MCF 10A (cell line): ENCODE results near the gene TNFAIP8. TPM values are rescaled to one million over a fixed set of nuclear protein-coding genes. Genes with fewer than 3 reads are reported as not detected.

Source experiments
- Bru-seq: library from RNA; stranded (reverse); fragments of 400-500 nt; gene quantifications from one replicate; lab custom pipeline; 2021; lab: Mats Ljungman, UMichigan
- BruChase-seq, 2 experiments: library from RNA; stranded (reverse); fragments of 400-500 nt; gene quantifications; one replicate each; lab custom pipeline; 2021; lab: Mats Ljungman, UMichigan
- BruUV-seq: library from RNA; stranded (reverse); fragments of 400-500 nt; replicated peaks from 2 replicates; lab custom pipeline; 2021; lab: Mats Ljungman, UMichigan
- CTCF ChIA-PET: fragments of 300-600 bp; sonication (Branson Sonifier 250); formaldehyde crosslinking; extraction: SDS; loops from one replicate; lab custom pipeline; 2021; ENCODE audit warnings: antibody characterized with exemption, inconsistent platforms; lab: Yijun Ruan, JAX
- POLR2A ChIA-PET: fragments of 300-600, 350-650 bp; sonication (Branson Sonifier 250); formaldehyde crosslinking; extraction: SDS; loops from one replicate; lab custom pipeline; 2020; ENCODE audit warnings: antibody characterized with exemption, inconsistent platforms; lab: Yijun Ruan, JAX
- DNase-seq: peaks from one replicate; pipeline ENCODE4 v3.0.0-alpha.2; 2018; ENCODE audit not compliant: unreplicated experiment
- H3K27ac Mint-ChIP-seq: one replicate; pipeline ENCODE4 v1.8.0; 2022; ENCODE audit warnings: mild to moderate bottlenecking, low read depth, mixed read lengths; ENCODE audit not compliant: unreplicated experiment
- H3K27me3 Mint-ChIP-seq: one replicate; pipeline ENCODE4 v1.8.0; 2022; ENCODE audit warnings: mixed read lengths; ENCODE audit not compliant: insufficient read depth, unreplicated experiment
- H3K36me3 Mint-ChIP-seq: one replicate; pipeline ENCODE4 v1.8.0; 2022; ENCODE audit warnings: mild to moderate bottlenecking, moderate library complexity, mixed read lengths; ENCODE audit not compliant: insufficient read depth, unreplicated experiment
- H3K4me1 Mint-ChIP-seq: one replicate; pipeline ENCODE4 v1.8.0; 2022; ENCODE audit warnings: mixed read lengths; ENCODE audit not compliant: insufficient read depth, unreplicated experiment
- H3K4me3 Mint-ChIP-seq: one replicate; pipeline ENCODE4 v1.8.0; 2022; ENCODE audit warnings: mild to moderate bottlenecking, moderate library complexity, mixed read lengths; ENCODE audit not compliant: unreplicated experiment
- H3K9me3 Mint-ChIP-seq: one replicate; pipeline ENCODE4 v1.8.0; 2022; ENCODE audit warnings: mixed read lengths; ENCODE audit not compliant: unreplicated experiment
- intact Hi-C: fragments of 100-400 bp; cut with micrococcal nuclease; formaldehyde crosslinking; loops from 2 replicates; pipeline ENCODE4 v1.14.1; 2022
- long read RNA-seq: library from polyadenylated mRNA; stranded (forward); transcript quantifications from one replicate; pipeline ENCODE4 v2.0.0, GENCODE V29; 2022
- total RNA-seq: library from RNA; stranded (reverse); gene quantifications from 2 replicates; pipeline ENCODE4 v1.2.3, GENCODE V29; 2022
- TF ChIP-seq, protein P1 (sequence below): fragments of 200-600 bp; IDR thresholded peaks from one replicate; pipeline ENCODE4 v1.8.0; 2022; ENCODE audit warnings: antibody characterized with exemption, mild to moderate bottlenecking; ENCODE audit not compliant: unreplicated experiment

TNFAIP8 gene
- total RNA-seq (13.0 and 16.2 TPM in 2 replicates), Bru-seq, nascent RNA (percentile 71 among the genes with signal in this experiment), BruChase-seq, experiment 1, labeled RNA remaining after a 6-hour chase (percentile 59 among the genes with signal in this experiment), BruChase-seq, experiment 2, labeled RNA remaining after a 2-hour chase (percentile 67 among the genes with signal in this experiment)
- long read RNA-seq, full-length matches to known transcripts: 35 of 39 reads
- long read RNA-seq, partial matches to known transcripts: 0 of 39 reads
- long read RNA-seq, other reads (novel, unspliced or antisense): 4 of 39 reads

DNA sequence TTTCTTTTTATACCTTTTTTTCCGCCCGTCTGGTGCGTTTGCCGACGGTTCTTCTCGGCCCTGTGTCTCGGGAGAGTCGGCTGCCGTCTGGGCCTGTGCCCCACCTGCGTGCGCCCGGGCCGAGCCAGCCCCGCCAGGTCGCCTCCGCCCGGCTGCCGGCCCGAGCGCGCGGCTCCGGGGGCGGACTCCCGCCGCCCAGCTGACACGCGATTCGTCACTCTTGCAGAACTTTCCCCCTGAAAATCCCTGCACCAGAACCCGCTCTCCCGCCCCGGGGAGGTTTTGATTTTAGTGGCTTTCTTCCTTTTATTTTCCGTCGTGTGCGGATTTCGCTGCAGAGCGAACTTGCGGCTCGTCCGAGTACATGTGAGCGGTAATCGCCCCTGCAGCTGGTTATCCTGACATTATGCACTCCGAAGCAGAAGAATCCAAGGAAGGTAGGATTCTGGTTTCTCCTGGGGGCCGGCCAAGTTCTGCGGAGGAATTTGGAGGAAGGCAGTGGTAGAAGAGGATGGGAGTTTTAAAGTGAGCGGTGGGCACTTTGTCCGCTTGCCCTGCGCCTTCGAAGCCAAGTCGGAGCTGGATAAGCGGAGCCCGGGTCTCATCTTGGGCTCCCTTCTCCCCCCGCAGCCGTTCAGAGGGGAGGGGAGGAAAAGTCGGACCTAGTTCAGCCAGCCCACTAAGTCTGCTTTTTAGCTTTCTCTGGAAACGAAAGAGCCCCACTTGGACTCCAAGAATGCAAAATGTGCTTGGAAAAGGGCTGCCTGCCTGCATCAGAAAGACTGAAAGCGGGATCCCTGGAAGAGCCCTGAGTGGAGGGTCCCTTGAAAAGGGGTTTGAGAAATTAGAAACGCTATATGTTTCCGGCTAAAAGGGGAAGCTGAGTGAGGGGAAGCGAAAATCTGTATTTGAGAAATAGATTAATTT, at the start of gene TNFAIP8:
TNFAIP8 (plus strand) TSS at position 335 of the 927 bp plus-strand sequence; CDS start at position 407, 72 bp downstream.
- TF ChIP-seq, protein P1, sequence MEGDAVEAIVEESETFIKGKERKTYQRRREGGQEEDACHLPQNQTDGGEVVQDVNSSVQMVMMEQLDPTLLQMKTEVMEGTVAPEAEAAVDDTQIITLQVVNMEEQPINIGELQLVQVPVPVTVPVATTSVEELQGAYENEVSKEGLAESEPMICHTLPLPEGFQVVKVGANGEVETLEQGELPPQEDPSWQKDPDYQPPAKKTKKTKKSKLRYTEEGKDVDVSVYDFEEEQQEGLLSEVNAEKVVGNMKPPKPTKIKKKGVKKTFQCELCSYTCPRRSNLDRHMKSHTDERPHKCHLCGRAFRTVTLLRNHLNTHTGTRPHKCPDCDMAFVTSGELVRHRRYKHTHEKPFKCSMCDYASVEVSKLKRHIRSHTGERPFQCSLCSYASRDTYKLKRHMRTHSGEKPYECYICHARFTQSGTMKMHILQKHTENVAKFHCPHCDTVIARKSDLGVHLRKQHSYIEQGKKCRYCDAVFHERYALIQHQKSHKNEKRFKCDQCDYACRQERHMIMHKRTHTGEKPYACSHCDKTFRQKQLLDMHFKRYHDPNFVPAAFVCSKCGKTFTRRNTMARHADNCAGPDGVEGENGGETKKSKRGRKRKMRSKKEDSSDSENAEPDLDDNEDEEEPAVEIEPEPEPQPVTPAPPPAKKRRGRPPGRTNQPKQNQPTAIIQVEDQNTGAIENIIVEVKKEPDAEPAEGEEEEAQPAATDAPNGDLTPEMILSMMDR: no peak
- H3K4me3 Mint-ChIP-seq: peak within 1 kb of the TSS; percentile 95
- intact Hi-C loops: loop anchor here (1.0 to 2.0 kb wide), 6 partner anchors 31 to 368 kb away; partner anchors contain the start of genes DMXL1 and DTWD2
- BruUV-seq: TSS peak; percentile 61
- ChIA-PET CTCF (interaction anchor here (0.6 to 11.7 kb wide), 21 partner anchors 10 to 1213 kb away, joined by 3 to 161 read pairs (median 5); partner anchors contain the start of gene DTWD2), POLR2A (interaction anchor here (0.5 to 21.8 kb wide), 38 partner anchors 10 to 1293 kb away, joined by 3 to 492 read pairs (median 7); partner anchors contain the start of genes DMXL1, DTWD2 and HSD17B4)
- DNase-seq: peak; percentile 73
- no peaks in the 10 kb centered on the region for H3K27me3 Mint-ChIP-seq
- H3K9me3 Mint-ChIP-seq: no peaks in the 10 kb centered on the region
- peaks cover 44% of the 10 kb centered on the region for H3K4me1 Mint-ChIP-seq
- no peaks in the 10 kb centered on the region for H3K36me3 Mint-ChIP-seq
- H3K27ac Mint-ChIP-seq: peak within 1 kb of the TSS; percentile 79

DNA sequence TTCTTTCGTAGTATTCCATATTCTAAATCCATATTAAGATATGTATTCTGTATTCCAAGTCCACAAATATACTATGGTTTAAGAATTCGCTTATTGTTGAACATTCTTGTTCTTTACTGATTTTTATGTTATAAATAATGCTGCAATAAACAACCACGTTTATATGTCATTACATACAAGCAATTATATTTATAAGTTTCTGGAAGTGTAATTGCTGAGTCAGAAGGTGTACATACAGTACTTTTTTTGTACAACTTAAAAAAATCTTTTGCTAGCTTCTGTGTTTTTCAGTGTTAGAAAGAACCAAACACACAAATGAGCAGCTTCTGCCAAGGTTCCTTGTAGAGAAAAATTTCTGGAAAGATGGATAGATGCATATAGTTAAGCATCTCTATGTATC, 48.6 kb upstream of the TNFAIP8 start:
- DNase-seq: no peak
- Mint-ChIP-seq H3K4me3 (no peak overlapping the region), H3K27ac (no peak overlapping the region), H3K4me1 (peaks cover 28% of the 10 kb centered on the region), H3K36me3 (no peaks in the 10 kb centered on the region), H3K9me3 (no peaks in the 10 kb centered on the region), H3K27me3 (no peaks in the 10 kb centered on the region)
- TF ChIP-seq, protein P1: no peak
- POLR2A ChIA-PET: interaction anchor here (0.8 to 1.5 kb wide), 2 partner anchors 16 to 27 kb away, joined by 3 read pairs; no protein-coding TSS in a partner anchor
- no TSS peak for BruUV-seq
- CTCF ChIA-PET: interaction anchor here (0.6 to 5.3 kb wide), 4 partner anchors 8 to 104 kb away, joined by 4 to 32 read pairs (median 5); no protein-coding TSS in a partner anchor
- intact Hi-C loops: no loop called here

DNA sequence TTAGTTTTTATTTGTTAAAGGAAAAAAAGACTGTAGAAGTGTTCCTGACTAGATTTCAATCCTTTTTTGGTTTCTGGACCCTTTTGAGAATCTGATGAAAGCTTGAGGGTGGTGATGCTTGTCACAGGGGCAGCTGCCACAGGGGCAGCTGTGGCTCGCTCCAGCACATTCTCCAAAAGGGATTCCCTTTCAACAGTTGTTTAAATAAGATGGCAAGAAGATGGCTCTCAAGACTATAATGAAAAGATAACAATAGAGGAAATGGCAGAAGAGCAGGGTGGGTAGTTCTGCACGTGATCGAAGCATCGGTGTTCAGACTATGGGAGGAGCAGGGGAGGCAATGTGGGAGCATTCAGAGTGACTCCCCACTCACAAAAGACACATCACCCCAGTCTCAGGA, 46.5 kb upstream of the TNFAIP8 start:
- POLR2A ChIA-PET: interaction anchor here (1.1 kb wide), 1 partner anchor 41 kb away, joined by 3 read pairs; no protein-coding TSS in a partner anchor
- intact Hi-C loops: no loop called here
- TF ChIP-seq, protein P1: no peak
- H3K27ac Mint-ChIP-seq: no peak overlapping the region
- no TSS peak for BruUV-seq
- no peaks in the 10 kb centered on the region for H3K27me3 Mint-ChIP-seq
- no peaks in the 10 kb centered on the region for H3K36me3 Mint-ChIP-seq
- CTCF ChIA-PET: interaction anchor here (5.0 kb wide), 1 partner anchor 102 kb away, joined by 28 read pairs; no protein-coding TSS in a partner anchor
- peaks cover 6% of the 10 kb centered on the region for H3K4me1 Mint-ChIP-seq
- no peak for DNase-seq
- H3K9me3 Mint-ChIP-seq: no peaks in the 10 kb centered on the region
- H3K4me3 Mint-ChIP-seq: no peak overlapping the region
